HG02798 (cell line): ENCODE measurements around the gene JOSD1.
"Not testable (repeated sequence)": the region's sequence is repeated elsewhere in the genome, so short reads cannot be mapped to it uniquely, and the experiment has no call there.

Experiments used
- ATAC-seq: cut with Tn5 transposase; IDR thresholded peaks from one replicate; pipeline ENCODE4 v1.9.1; 2021; ENCODE audit warnings: mild to moderate bottlenecking; ENCODE audit not compliant: unreplicated experiment, poor library complexity

Gene JOSD1

GRCh38 chr22:38696606-38697424 is 3.9 kb downstream of the JOSD1 start:
- no peak for ATAC-seq

GRCh38 chr22:38694940-38695339 is 5.8 kb downstream of the JOSD1 start:
- ATAC-seq, result no peak

GRCh38 chr22:38694049-38694448 is 6.7 kb downstream of the JOSD1 start:
- no peak for ATAC-seq

- ATAC-seq, result no peak
These were observed 11.1 kb downstream of the JOSD1 start for GRCh38 chr22:38689651-38690050.

GRCh38 chr22:38685761-38686160 is 15.0 kb downstream of the JOSD1 start:
- ATAC-seq, result no peak

GRCh38 chr22:38684895-38685294 is 15.8 kb downstream of the JOSD1 start:
- no peak for ATAC-seq

- peak; percentile 99 for ATAC-seq
These were observed 19.0 kb downstream of the JOSD1 start, which contains the start of gene TOMM22 for GRCh38 chr22:38681582-38682335. TSS of gene TOMM22 (plus strand) at chr22:38681957. CDS start at chr22:38681979, 22 bp downstream.

- no peak for ATAC-seq
These were observed 24.9 kb downstream of the JOSD1 start for GRCh38 chr22:38675833-38676232.

GRCh38 chr22:38674888-38675287 is 25.9 kb downstream of the JOSD1 start:
- no peak for ATAC-seq

GRCh38 chr22:38657045-38657909 is 43.5 kb downstream of the JOSD1 start:
- peak; percentile 38 for ATAC-seq

GRCh38 chr22:38656256-38657044 is 44.3 kb downstream of the JOSD1 start, which contains the start of the genes CBY1 and FAM227A:
TSS of gene CBY1 (plus strand) at chr22:38656638. CDS start at chr22:38668055, 11,417 bp downstream.
TSS of gene FAM227A (minus strand) at chr22:38656392. CDS start at chr22:38650168, 6,224 bp downstream.
- ATAC-seq, result peak; percentile 84

- ATAC-seq, result no peak
These were observed 45.1 kb downstream of the JOSD1 start for GRCh38 chr22:38655519-38656255.

GRCh38 chr22:38653741-38654140 is 47.0 kb downstream of the JOSD1 start:
- no peak for ATAC-seq

- no peak for ATAC-seq
These were observed 47.9 kb downstream of the JOSD1 start for GRCh38 chr22:38652859-38653258.

GRCh38 chr22:38649841-38650522 is 50.8 kb downstream of the JOSD1 start:
- ATAC-seq, result no peak

GRCh38 chr22:38645430-38645829 is 55.3 kb downstream of the JOSD1 start:
- ATAC-seq, result no peak

GRCh38 chr22:38644245-38644644 is 56.5 kb downstream of the JOSD1 start:
- not testable (repeated sequence) for ATAC-seq

- ATAC-seq, result no peak
These were observed 59.2 kb downstream of the JOSD1 start for GRCh38 chr22:38641476-38642040.
